22Rv1 (cell line): ENCODE results near the gene SMYD1.

Experiments used
- CTCF ChIP-seq: fragments of 450-650 bp; IDR thresholded peaks from 2 replicates; pipeline ENCODE4 v1.5.1; 2017; ENCODE audit warnings: mild to moderate bottlenecking
- ZFX ChIP-seq: fragments of 450-650 bp; IDR thresholded peaks from 2 replicates; pipeline ENCODE4 v1.6.1; 2017; ENCODE audit warnings: antibody characterized with exemption, borderline replicate concordance

- TF ChIP-seq CTCF (no peak), ZFX (no peak)
These were observed 94.0 kb downstream of the SMYD1 start for GRCh38 chr2:88161446-88162244.
